Esophagus squamous epithelium (tissue), 4 donors: ENCODE results near the gene GOLGA6C.
"Not testable (repeated sequence)": the region's sequence is repeated elsewhere in the genome, so short reads cannot be mapped to it uniquely, and the experiment has no call there.

Source experiments
- CTCF ChIP-seq, 6 experiments: fragments of 450-650 bp in 4 of 6; fragments of 200-600 bp in 2 of 6; sonication (generic) in 2 of 6; IDR thresholded peaks; one replicate each; pipeline ENCODE4 v1.5.1; 2016 to 2019; ENCODE audit warnings: antibody characterized with exemption in 6 of 6, mild to moderate bottlenecking in 4 of 6, moderate library complexity in 4 of 6
- POLR2A ChIP-seq, 4 donors: fragments of 450-650 bp; IDR thresholded peaks; one replicate each; pipeline ENCODE4 v1.6.1; 2017; ENCODE audit warnings: antibody characterized with exemption in 4 of 4, mild to moderate bottlenecking in 4 of 4, moderate library complexity in 3 of 4

GRCh38 chr15:75258034-75258433 is at the start of gene GOLGA6C:
- not testable (repeated sequence) for TF ChIP-seq POLR2A, CTCF (IDR thresholded peaks at IDR 0.05)
